Measurements from ENCODE around the gene AKAP5.

DNA sequence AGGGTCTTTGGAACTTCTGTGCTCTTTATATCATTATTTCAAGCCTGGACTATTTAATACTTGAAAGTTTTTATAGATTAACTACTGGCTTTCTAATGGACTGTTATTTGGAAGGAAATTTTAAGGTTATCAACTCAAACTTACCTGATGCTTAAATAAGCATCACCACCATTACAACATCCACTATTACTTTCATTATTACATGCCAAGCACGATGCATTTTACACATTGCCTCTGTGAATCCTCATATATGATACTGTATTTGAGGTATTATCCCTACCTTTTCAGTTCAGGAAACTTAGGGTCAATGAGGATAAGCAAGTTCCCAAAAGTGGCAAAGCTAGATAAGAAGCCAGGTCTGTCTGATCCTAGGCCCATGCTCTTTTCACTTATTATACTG is 51.7 kb downstream of the AKAP5 start:
- TF ChIP-seq, protein P1, sequence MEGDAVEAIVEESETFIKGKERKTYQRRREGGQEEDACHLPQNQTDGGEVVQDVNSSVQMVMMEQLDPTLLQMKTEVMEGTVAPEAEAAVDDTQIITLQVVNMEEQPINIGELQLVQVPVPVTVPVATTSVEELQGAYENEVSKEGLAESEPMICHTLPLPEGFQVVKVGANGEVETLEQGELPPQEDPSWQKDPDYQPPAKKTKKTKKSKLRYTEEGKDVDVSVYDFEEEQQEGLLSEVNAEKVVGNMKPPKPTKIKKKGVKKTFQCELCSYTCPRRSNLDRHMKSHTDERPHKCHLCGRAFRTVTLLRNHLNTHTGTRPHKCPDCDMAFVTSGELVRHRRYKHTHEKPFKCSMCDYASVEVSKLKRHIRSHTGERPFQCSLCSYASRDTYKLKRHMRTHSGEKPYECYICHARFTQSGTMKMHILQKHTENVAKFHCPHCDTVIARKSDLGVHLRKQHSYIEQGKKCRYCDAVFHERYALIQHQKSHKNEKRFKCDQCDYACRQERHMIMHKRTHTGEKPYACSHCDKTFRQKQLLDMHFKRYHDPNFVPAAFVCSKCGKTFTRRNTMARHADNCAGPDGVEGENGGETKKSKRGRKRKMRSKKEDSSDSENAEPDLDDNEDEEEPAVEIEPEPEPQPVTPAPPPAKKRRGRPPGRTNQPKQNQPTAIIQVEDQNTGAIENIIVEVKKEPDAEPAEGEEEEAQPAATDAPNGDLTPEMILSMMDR (IDR thresholded peaks at IDR 0.05 in 4 of 5, conservative IDR thresholded peaks at IDR 0.05 in 1 of 5), result no peak
- no peak for TF ChIP-seq POLR2A (IDR thresholded peaks at IDR 0.05)
